ENCODE measurements around the gene FBXL3. TPM values are rescaled to one million over a fixed set of nuclear protein-coding genes. Genes with fewer than 3 reads are reported as not detected.

Gene FBXL3
- total and polyA plus RNA-seq, 2 of the 8 experiments (the other 6 are each of a cell fraction or from before 2014, with no cell fraction given): 4.9 to 14.9 TPM

- TF ChIP-seq CBX8 (IDR thresholded peaks at IDR 0.05; ENCODE audit: borderline replicate concordance, low read depth, low read length): no peak
Measured at GRCh38 chr13:77016251-77016812, 10.6 kb downstream of the FBXL3 start (continued).
